Nephron (organoid): ENCODE data around the gene DNASE1L2.
A peak's percentile ranks its signal among the peaks of the same experiment; 100 is the strongest.

ENCODE experiments used
- H3K27ac Mint-ChIP-seq, 3 experiments: 2 replicates each; pipeline ENCODE4 v1.8.0; 2020; ENCODE audit warnings: mixed read lengths in 3 of 3, mild to moderate bottlenecking in 2 of 3, moderate library complexity in 1 of 3
- H3K27me3 Mint-ChIP-seq: 2 replicates; pipeline ENCODE4 v1.8.0; 2021; ENCODE audit warnings: low read depth, mild to moderate bottlenecking, moderate library complexity, mixed read lengths
- H3K36me3 Mint-ChIP-seq: 2 replicates; pipeline ENCODE4 v1.8.0; 2020; ENCODE audit warnings: low read depth, mixed read lengths
- H3K4me1 Mint-ChIP-seq: 2 replicates; pipeline ENCODE4 v1.8.0; 2020; ENCODE audit warnings: mixed read lengths
- H3K4me3 Mint-ChIP-seq, 3 experiments: 2 replicates each; pipeline ENCODE4 v1.8.0; 2020; ENCODE audit warnings: mild to moderate bottlenecking in 3 of 3, mixed read lengths in 3 of 3, moderate library complexity in 2 of 3
- H3K9me3 Mint-ChIP-seq: 2 replicates; pipeline ENCODE4 v1.8.0; 2020; ENCODE audit warnings: mixed read lengths
- TF ChIP-seq, protein P1 (sequence below), 3 experiments: fragments of 200-600 bp; sonication (generic); IDR thresholded peaks; one replicate each; pipeline ENCODE4 v1.5.0; 2021; ENCODE audit warnings: antibody characterized with exemption in 3 of 3; ENCODE audit not compliant: unreplicated experiment in 3 of 3

Gene DNASE1L2

DNA sequence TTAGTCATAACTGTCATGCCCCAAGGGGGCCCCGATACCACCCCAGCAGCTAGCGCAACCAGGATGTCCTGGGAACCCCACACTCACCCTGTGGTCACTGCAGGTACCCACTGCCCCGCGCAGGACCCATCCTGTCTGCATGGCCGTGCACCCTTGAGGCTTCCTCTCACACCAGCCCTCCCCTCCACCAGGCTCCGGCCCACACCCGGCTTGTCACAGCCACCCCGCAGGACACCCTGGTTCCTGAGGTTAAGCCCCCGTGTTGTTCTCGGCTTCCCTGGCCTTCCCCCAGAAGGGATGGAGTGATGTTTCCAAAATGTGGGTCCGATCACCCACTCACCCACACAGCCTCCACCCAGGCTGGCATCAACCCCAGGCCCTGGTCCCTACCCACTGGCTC, 7.5 kb downstream of the DNASE1L2 start:
- no peak overlapping the region for H3K27ac Mint-ChIP-seq
- no peak overlapping the region for H3K4me3 Mint-ChIP-seq
- H3K27me3 Mint-ChIP-seq: peaks cover 7% of the 10 kb centered on the region
- TF ChIP-seq, protein P1, sequence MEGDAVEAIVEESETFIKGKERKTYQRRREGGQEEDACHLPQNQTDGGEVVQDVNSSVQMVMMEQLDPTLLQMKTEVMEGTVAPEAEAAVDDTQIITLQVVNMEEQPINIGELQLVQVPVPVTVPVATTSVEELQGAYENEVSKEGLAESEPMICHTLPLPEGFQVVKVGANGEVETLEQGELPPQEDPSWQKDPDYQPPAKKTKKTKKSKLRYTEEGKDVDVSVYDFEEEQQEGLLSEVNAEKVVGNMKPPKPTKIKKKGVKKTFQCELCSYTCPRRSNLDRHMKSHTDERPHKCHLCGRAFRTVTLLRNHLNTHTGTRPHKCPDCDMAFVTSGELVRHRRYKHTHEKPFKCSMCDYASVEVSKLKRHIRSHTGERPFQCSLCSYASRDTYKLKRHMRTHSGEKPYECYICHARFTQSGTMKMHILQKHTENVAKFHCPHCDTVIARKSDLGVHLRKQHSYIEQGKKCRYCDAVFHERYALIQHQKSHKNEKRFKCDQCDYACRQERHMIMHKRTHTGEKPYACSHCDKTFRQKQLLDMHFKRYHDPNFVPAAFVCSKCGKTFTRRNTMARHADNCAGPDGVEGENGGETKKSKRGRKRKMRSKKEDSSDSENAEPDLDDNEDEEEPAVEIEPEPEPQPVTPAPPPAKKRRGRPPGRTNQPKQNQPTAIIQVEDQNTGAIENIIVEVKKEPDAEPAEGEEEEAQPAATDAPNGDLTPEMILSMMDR (IDR thresholded peaks at IDR 0.05; ENCODE audit: unreplicated experiment in 3 of 3): no peak
- H3K36me3 Mint-ChIP-seq: peaks cover 17% of the 10 kb centered on the region
- H3K4me1 Mint-ChIP-seq: no peaks in the 10 kb centered on the region
- no peaks in the 10 kb centered on the region for H3K9me3 Mint-ChIP-seq

DNA sequence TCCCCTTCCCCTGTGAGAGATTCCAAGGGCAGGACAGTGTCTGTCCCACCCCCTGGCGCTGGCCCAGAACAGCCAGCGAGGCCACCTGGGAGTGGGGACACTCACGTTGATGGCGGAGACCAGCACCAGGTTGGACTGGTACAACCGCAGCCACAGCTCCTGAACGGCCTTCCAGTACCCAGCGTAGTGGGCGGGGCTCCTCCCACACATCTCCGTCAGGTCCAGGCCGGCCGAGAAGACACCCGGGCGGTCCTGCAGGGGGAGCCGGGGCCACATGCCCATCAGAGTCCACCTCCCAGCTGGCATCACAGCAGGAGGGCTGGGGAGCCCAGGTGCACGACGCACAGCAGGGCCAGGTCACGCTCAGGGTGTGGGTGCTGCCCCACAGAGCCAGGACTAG, 8.1 kb downstream of the DNASE1L2 start:
- Mint-ChIP-seq H3K4me1 (no peaks in the 10 kb centered on the region), H3K36me3 (peaks cover 18% of the 10 kb centered on the region), H3K27ac (no peak overlapping the region), H3K4me3 (no peak overlapping the region), H3K27me3 (peaks cover 7% of the 10 kb centered on the region), H3K9me3 (no peaks in the 10 kb centered on the region)
- TF ChIP-seq, protein P1 (IDR thresholded peaks at IDR 0.05; ENCODE audit: unreplicated experiment in 3 of 3): no peak

GRCh38 chr16:2244926-2245795, 8.9 kb downstream of the DNASE1L2 start:
- no peaks in the 10 kb centered on the region for H3K27me3 Mint-ChIP-seq
- H3K9me3 Mint-ChIP-seq: no peaks in the 10 kb centered on the region
- H3K4me1 Mint-ChIP-seq: no peaks in the 10 kb centered on the region
- TF ChIP-seq, protein P1 (IDR thresholded peaks at IDR 0.05; ENCODE audit: unreplicated experiment in 3 of 3): no peak
- H3K27ac Mint-ChIP-seq: no peak overlapping the region
- peaks cover 18% of the 10 kb centered on the region for H3K36me3 Mint-ChIP-seq
- no peak overlapping the region for H3K4me3 Mint-ChIP-seq

DNA sequence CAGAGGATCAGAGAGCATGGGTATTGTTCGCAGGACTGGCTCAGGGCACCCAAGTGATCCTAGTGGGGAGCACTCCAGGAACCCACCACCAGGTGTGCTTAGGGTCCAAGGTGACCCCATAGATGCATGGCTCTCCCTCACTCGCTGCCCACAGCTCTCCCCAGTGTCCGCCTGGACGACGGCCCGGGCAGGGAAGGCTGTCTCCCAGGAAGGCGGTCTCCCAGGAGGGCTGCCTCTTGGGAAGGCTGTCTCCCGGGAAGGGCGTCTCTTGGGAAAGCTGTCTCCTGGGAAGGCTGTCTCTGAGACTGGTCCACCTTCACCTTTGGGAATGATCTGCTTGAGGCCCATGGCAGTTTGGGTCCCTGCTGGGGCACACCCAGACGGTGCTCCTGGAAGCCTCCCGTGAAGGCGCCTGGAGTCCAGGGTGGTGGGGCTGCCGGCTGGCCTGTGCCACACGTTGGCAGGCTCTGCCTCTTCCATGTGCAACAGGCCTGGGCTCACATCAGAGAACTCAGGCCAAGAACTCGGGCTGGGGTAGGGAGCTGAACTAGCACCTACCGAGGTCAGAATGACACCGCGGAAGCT, 10.1 kb downstream of the DNASE1L2 start:
- H3K9me3 Mint-ChIP-seq: no peaks in the 10 kb centered on the region
- no peak overlapping the region for H3K27ac Mint-ChIP-seq
- TF ChIP-seq, protein P1 (IDR thresholded peaks at IDR 0.05; ENCODE audit: unreplicated experiment in 3 of 3): no peak
- H3K27me3 Mint-ChIP-seq: no peaks in the 10 kb centered on the region
- H3K4me3 Mint-ChIP-seq: no peak overlapping the region
- H3K36me3 Mint-ChIP-seq: peaks cover 18% of the 10 kb centered on the region
- H3K4me1 Mint-ChIP-seq: no peaks in the 10 kb centered on the region

- no peaks in the 10 kb centered on the region for H3K4me1 Mint-ChIP-seq
- H3K4me3 Mint-ChIP-seq: peak overlapping the region; percentile 89 to 93 (median 90)
- H3K36me3 Mint-ChIP-seq: peaks cover 29% of the 10 kb centered on the region
- no peaks in the 10 kb centered on the region for H3K9me3 Mint-ChIP-seq
- H3K27ac Mint-ChIP-seq: peak overlapping the region in 2 of 3 experiments; percentile 65 to 92
- H3K27me3 Mint-ChIP-seq: no peaks in the 10 kb centered on the region
- TF ChIP-seq, protein P1 (IDR thresholded peaks at IDR 0.05; ENCODE audit: unreplicated experiment in 3 of 3): no peak
Observed at GRCh38 chr16:2250652-2251295, 14.5 kb downstream of the DNASE1L2 start.
